Osteocyte (in vitro differentiated cells): ENCODE results near the gene ERI2. TPM values are rescaled to one million over a fixed set of nuclear protein-coding genes. Genes with fewer than 3 reads are reported as not detected.

Experiments used
- DNase-seq: peaks from one replicate; pipeline ENCODE4 v3.0.0; 2021; ENCODE audit warnings: mixed read lengths; ENCODE audit not compliant: unreplicated experiment; ENCODE audit errors: extremely low spot score
- H3K27ac Mint-ChIP-seq: one replicate; pipeline ENCODE4 v1.8.0; 2021; ENCODE audit warnings: mild to moderate bottlenecking, mixed read lengths; ENCODE audit not compliant: unreplicated experiment
- H3K27me3 Mint-ChIP-seq: one replicate; pipeline ENCODE4 v1.8.0; 2021; ENCODE audit warnings: mixed read lengths; ENCODE audit not compliant: unreplicated experiment
- H3K36me3 Mint-ChIP-seq: one replicate; pipeline ENCODE4 v1.8.0; 2021; ENCODE audit warnings: mixed read lengths; ENCODE audit not compliant: unreplicated experiment
- H3K4me1 Mint-ChIP-seq: one replicate; pipeline ENCODE4 v1.8.0; 2021; ENCODE audit warnings: mixed read lengths; ENCODE audit not compliant: unreplicated experiment
- H3K4me3 Mint-ChIP-seq: one replicate; pipeline ENCODE4 v1.8.0; 2021; ENCODE audit warnings: mild to moderate bottlenecking, moderate library complexity, mixed read lengths; ENCODE audit not compliant: unreplicated experiment
- H3K9me3 Mint-ChIP-seq: one replicate; pipeline ENCODE4 v1.8.0; 2021; ENCODE audit warnings: mixed read lengths; ENCODE audit not compliant: unreplicated experiment
- CTCF ChIP-seq: fragments of 200-600 bp; sonication (generic); IDR thresholded peaks from 2 replicates; pipeline ENCODE4 v1.5.0; 2021; ENCODE audit warnings: antibody characterized with exemption, mild to moderate bottlenecking, moderate library complexity
- total RNA-seq: library from RNA; stranded (reverse); gene quantifications from 2 replicates; pipeline ENCODE4 v1.2.1, GENCODE V29; 2021

The ERI2 gene
- total RNA-seq, 1 donor from 2014 or later = 16.6 TPM

GRCh38 chr16:20755238-20755637, 51.0 kb downstream of the ERI2 start:
- no peak overlapping the region for H3K4me3 Mint-ChIP-seq
- DNase-seq = no peak
- no peak overlapping the region for H3K27ac Mint-ChIP-seq
- H3K27me3 Mint-ChIP-seq = peaks cover 30% of the 10 kb centered on the region
- no peaks in the 10 kb centered on the region for H3K4me1 Mint-ChIP-seq
- no peaks in the 10 kb centered on the region for H3K9me3 Mint-ChIP-seq
- no peak for TF ChIP-seq CTCF
- no peaks in the 10 kb centered on the region for H3K36me3 Mint-ChIP-seq

- Mint-ChIP-seq H3K9me3 (no peaks in the 10 kb centered on the region), H3K4me1 (no peaks in the 10 kb centered on the region), H3K4me3 (no peak overlapping the region), H3K27ac (no peak overlapping the region), H3K27me3 (peaks cover 30% of the 10 kb centered on the region), H3K36me3 (no peaks in the 10 kb centered on the region)
- TF ChIP-seq CTCF = no peak
- DNase-seq = no peak
These were observed 52.5 kb downstream of the ERI2 start for GRCh38 chr16:20753727-20754126.

GRCh38 chr16:20750558-20750957, 55.7 kb downstream of the ERI2 start:
- H3K27ac Mint-ChIP-seq = no peak overlapping the region
- no peaks in the 10 kb centered on the region for H3K36me3 Mint-ChIP-seq
- no peaks in the 10 kb centered on the region for H3K4me1 Mint-ChIP-seq
- no peak for DNase-seq
- H3K4me3 Mint-ChIP-seq = no peak overlapping the region
- H3K9me3 Mint-ChIP-seq = peaks cover 11% of the 10 kb centered on the region
- peaks cover 30% of the 10 kb centered on the region for H3K27me3 Mint-ChIP-seq
- TF ChIP-seq CTCF = no peak

- Mint-ChIP-seq H3K27me3 (peaks cover 24% of the 10 kb centered on the region), H3K9me3 (peaks cover 11% of the 10 kb centered on the region), H3K36me3 (no peaks in the 10 kb centered on the region), H3K4me1 (no peaks in the 10 kb centered on the region), H3K4me3 (no peak overlapping the region), H3K27ac (no peak overlapping the region)
- TF ChIP-seq CTCF = no peak
- no peak for DNase-seq
These were observed 56.8 kb downstream of the ERI2 start for GRCh38 chr16:20749474-20749873.

DNA sequence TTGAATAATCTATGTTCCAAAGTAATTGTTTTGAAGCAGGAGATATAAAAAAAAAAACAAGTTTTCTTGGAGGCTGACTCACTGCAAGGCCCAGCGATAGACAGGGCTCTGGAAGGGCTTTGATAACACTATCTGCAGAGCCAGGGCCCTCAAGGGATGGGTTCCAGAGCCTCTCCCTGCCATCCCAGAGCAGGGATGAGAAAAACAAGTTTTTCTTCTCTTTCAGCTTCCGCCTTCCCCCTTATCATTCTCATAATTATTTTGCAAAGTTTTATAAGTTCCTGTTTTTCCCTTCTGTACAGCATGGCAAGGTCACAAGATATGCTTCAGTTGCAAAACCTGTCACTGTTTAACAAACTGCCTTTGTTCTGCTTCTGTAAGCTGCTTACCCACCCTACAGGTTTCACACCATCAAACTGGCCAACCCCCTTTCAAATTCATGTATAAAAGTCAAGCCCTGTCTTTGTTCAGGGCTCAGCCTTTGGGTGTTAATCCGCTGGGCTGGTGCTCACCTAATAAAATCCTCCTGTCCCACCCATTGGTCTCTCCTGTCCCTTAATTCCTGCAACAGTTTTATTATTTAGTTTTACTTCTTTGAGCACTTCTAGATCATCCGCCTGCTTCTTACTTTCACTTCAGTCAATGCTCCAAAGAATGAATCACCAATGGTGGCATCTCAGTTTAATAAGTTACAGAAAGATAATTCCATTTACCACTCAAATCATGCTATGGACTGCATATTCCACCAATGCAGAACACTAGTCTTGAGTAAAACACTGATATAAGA, 59.0 kb downstream of the ERI2 start:
- Mint-ChIP-seq H3K4me3 (no peak overlapping the region), H3K27me3 (peaks cover 14% of the 10 kb centered on the region), H3K4me1 (no peaks in the 10 kb centered on the region), H3K36me3 (no peaks in the 10 kb centered on the region), H3K9me3 (peaks cover 11% of the 10 kb centered on the region), H3K27ac (no peak overlapping the region)
- DNase-seq = no peak
- no peak for TF ChIP-seq CTCF
